PFSK-1 (cell line): Measurements from ENCODE around the gene TBC1D22A.

ENCODE experiments used
- POLR2AphosphoS5 ChIP-seq: IDR thresholded peaks from 2 replicates; pipeline ENCODE4 v1.6.1; 2012; ENCODE audit warnings: low read depth, mild to moderate bottlenecking, control low read depth, low read length, moderate library complexity
- SIN3A ChIP-seq: IDR thresholded peaks from 2 replicates; pipeline ENCODE4 v1.6.1; 2012; ENCODE audit warnings: mild to moderate bottlenecking, low read length, moderate library complexity, borderline replicate concordance; ENCODE audit not compliant: insufficient read depth
- TAF1 ChIP-seq: IDR thresholded peaks from 2 replicates; pipeline ENCODE4 v1.6.1; 2012; ENCODE audit warnings: low read length, control low read depth, borderline replicate concordance; ENCODE audit not compliant: insufficient read depth

- TF ChIP-seq POLR2AphosphoS5 (no peak), TAF1 (no peak), SIN3A (no peak)
Measured at GRCh38 chr22:46749682-46750529, 12.5 kb upstream of the TBC1D22A start.
